SKM-1 (cell line): Measurements from ENCODE around the gene MNT.

Source experiments
- DNase-seq: peaks from one replicate; lab custom pipeline; 2025; ENCODE audit not compliant: unreplicated experiment; lab: John Stamatoyannopoulos, UW

The MNT gene

GRCh38 chr17:2364763-2365116 is 36.1 kb downstream of the MNT start:
- no peak for DNase-seq

DNA sequence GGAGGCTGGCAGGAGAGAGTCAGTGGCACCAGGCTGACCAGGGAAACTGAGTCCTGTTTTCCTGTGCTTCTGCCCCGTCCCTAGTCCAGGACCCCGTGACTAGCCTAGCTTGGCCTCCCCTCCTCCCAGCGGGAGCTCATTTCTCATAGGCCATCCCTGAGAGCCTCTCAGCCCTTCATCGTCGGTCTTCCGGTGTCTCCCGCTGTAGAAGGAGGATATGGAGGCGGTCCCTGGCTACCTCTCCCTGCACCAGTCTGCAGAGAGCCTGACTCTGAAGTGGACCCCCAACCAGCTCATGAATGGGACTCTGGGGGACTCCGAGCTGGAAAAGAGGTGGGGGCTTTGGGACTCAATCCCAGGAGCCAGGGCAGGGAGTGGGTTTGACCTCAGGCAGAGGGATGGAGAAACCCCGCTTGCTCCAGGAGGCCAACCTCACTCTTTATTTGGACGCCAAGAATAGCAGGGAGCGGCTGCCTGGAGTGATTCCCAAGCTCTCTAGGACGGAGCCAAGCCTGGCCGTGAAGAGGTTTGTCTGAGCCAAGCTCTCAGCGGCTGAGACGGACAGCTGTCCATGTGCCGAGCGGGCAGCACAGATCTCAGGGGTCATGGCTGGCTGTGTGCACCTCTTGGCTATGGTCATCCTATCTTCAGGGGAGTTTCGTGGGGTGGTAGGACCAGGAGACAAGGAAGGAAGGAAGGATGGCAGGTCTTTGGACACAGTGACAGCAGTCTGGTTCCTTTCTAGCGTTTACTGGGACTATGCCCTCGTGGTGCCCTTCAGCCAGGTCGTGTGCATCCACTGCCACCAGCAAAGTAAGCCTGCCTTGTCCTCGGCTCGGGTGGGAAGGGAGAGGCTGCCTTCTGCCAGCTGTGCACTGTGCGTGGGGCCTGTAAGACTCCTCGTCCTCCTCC is 36.8 kb downstream of the MNT start:
- DNase-seq: no peak

DNA sequence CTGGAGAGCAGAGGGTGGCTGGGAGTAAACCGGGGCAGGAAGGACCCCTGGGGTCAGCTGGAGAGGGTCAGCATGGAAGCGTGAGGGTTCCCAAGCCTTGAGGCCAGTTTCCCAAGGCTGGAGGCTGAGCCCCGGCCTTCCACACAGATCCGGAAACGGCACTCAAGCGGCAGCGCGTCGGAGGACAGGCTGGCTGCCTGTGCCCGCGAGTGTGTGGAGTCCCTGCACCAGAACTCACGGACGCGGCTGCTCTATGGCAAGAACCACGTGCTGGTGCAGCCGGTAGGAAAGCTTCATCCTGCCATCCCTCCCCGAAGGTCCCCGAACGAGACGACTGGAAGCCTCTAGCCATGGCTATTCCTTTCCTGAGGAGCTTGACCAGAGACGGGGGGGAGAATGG is 37.5 kb downstream of the MNT start:
- DNase-seq: no peak

- no peak for DNase-seq
Measured at GRCh38 chr17:2362881-2363280, 38.0 kb downstream of the MNT start.

GRCh38 chr17:2362416-2362815 is 38.4 kb downstream of the MNT start:
- no peak for DNase-seq

DNA sequence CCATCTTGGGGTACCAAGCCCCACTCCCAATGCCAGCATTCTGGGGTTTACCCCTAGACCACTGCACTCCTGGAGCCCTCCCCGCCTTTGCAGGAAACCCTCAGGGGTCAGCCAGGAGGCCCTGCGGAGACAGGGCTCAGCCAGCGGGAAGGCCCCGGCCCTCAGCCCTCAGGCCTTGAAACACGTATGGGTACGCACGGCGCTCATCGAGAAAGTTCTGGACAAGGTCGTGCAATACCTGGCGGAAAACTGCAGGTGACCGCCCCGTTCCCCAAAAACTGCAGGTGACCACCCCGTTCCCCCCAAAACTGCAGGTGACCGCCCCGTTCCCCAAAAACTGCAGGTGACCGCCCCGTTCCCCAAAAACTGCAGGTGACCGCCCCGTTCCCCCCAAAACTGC is 38.8 kb downstream of the MNT start:
- no peak for DNase-seq

DNA sequence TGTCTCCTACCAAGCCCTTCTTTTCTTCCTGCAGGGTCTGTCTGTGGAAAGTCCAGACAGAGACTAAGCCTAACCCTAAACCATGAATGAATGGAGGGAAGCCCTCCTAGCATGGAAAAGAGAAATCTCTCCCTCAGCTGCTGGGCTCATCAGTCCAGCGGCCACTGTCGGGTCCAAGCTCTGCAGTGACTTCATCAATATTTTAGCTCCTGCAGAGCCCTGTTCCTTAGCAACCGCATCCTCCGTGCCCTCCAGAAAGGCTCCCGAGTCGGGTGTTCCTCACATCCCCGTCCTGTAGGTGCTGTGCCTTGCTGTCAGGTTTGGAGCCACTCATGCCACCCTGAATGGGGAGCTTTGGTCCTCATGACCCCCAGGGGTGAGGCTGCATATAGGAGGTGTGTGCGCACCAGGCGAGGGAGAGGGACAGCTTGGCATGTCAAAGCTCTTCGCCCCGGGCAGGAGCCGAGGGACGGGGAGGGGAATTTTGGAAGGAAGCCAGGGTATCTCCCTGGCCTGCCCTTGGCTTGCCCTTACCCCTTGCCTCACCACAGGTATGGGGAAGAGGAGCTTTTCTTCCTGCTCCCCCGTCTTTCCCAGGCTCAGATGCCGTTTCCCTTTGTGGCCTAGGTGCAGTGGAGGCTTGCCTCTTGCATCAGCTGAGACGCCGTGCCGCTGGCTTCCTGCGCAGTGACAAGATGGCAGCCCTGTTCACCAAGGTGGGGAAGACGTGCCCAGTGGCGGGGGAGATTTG is 39.7 kb downstream of the MNT start:
- DNase-seq: no peak

- DNase-seq: no peak
Measured at GRCh38 chr17:2357931-2358434, 42.9 kb downstream of the MNT start.

- DNase-seq: no peak
Measured at GRCh38 chr17:2357237-2357636, 43.6 kb downstream of the MNT start.

- no peak for DNase-seq
Measured at GRCh38 chr17:2354311-2354710, 46.5 kb downstream of the MNT start.

GRCh38 chr17:2351269-2351668 is 49.6 kb downstream of the MNT start:
- DNase-seq: no peak

DNA sequence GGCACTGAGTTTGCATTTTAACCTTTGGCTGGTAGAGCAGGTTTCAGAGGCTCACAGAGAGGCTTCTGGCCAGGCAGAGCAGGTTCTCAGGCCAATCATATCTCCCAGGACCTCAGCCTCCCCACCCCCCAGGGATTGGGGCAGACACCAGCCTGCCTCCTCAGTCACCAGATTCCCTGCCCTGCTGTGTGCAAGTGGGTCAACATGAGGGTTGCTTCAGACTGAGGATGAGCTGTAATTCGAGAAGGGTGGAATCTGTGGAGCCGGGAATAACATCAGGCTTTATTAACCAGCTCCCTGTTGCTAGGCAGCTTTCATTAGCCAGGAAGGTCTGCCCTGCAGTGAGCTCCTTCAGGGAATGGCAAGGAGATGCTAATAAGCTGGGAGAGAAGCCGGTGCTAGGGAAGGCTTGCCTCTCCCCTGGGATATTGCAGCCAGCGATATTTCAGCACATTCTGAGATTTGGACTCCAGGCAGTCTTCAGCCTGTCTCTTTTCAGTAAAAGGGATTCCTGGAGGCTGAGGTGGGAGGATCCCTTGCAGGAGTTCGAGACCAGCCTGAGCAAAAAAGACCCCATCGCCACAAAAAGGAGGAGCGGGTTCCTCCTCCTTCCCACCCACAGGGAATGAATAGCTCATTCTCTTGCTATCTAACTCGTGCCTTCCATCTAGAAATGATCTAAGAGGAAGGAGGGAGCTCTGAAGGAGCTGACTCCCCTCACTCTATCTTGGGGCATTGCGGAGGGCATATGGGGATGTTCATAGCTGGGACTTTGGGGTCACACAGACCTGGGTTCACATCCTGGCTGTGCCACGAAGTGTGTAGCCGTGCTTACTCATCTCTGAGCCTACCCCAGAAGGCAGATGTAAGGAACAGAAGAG is 52.8 kb downstream of the MNT start:
- DNase-seq: no peak

DNA sequence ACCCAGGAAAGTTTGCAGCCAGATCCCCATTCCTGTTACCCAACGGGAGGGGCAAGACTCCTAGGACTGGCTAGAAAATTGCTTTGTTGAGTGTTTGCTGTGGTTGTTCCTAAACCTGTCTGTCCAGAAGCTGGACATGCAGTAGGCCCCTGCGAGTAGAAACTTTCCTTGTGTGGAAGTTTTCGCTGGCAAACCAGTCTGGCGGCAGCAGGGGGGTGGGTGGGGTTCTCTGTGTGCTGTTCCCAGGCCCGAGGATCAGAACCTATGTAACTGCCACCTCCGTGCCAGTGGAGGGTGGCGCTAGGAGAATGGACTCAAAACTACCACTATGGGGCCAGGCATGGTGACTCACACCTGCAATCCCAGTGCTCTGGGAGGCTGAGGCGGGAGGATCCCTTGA is 54.4 kb downstream of the MNT start:
- no peak for DNase-seq

DNA sequence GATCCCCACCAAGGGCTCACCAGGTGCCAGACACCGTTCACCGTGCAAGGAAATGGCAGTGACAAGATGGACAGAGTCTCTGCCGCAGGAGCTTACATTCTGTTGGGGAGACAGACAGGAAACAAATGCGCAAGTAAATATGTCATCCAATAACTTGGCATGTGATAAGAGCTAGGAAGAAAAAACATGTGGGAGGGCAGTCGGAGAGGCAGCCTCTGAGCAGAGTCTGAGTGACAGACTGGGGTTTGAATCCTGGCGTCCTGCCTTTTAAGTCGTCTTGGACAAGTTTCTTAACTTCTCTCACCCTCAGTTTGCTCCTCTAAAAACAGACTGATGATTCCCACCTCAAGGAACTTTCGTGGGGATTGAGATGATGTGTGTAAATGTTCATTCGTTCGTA is 56.3 kb downstream of the MNT start:
- no peak for DNase-seq

GRCh38 chr17:2343421-2343820 is 57.4 kb downstream of the MNT start:
- DNase-seq: no peak

DNA sequence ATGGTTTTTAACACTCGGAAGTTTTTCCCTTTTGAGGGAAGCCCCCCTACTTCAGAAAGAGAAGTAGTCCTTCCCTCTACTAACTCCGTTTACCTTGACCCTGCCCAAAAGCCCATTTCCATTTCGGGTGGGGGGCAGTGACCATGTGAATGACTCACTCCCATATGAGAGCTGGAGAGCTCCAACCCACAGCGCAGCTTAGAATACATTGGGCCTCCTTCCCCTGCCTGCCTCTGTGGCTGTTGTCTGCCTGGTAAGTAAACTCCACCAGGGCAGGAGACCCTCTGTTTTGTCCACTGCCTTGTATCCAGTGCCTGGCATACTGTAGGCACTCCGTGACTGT is 62.6 kb downstream of the MNT start:
- no peak for DNase-seq

DNA sequence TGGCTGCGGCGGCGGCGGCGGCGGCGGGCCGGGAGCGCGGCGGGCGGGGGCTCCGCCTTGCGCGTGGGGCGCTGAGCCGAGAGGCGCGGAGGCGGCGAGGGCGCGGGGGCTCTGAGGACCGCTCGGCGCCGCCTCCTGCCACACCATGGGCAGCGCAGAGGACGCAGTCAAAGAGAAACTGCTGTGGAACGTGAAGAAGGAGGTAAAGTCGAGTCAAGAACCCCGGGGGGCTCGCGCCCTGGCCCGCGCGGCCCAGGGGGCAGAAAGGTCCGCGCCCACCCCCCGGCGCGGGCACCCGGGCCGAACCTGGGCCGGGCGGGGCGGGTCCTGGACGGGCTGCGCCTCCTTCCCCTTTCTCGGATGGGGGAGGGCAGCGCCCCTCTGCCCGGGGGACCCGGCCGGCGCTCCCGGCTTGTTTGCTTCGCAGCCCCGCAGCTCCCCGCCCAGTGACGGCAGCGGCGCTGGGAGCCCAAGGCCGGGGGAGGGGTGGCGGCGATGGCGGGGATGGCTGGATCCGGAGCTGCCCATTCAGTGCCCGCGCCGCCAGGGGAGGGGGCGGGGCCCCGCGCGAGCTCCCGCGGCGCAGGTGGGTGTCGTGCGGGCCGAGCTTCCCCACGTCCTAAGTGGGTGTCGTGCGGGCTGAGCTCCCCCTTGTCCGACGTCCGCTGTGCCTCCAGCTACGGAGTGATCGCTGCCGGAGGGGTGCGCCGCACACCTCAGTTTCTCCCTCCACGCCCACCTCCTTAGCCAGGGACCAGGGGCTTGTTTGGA is 63.1 kb downstream of the MNT start:
- no peak for DNase-seq

GRCh38 chr17:2336852-2337543 is 63.9 kb downstream of the MNT start, which contains the start of gene SGSM2:
Gene SGSM2 (plus strand): TSS chr17:2337501. CDS start chr17:2337689, 188 bp downstream.
- DNase-seq: no peak

DNA sequence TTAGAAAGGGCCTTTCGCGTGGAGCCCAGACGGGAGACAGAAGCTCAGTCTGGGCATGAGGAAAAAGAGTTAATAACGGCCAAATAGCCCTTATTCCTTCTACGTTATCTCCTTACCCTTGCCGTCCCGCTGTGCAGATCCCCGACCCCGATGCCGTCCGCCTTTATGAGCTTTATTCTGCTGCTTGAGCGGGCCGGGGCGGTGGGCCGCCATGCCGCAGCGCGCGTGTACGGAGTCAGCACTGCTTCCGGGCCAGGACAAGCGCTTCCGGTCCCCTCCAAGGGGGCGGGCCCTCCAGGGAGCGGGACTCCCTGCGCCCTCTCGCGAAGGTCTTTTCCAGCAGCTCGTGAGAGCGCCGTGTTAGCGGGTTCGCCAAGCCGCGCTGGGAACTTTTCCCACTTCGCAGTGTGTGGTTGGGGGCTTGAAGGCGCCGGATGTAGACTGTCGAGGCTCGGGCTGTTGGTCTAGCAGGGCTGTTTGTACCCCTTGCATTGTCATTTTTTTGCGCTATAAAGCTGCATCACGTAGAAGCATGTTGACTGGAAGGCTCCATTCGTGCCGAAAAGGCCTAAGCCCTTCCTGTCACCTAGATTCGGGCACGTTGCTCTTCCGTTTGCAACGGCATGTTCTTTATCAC is 64.5 kb downstream of the MNT start, which contains the start of gene TSR1:
Gene TSR1 (minus strand): TSS at position 243 of the 637 bp plus-strand sequence. CDS start 30 bp downstream, at position 213.
- peak; percentile 34 for DNase-seq
